Measurements from ENCODE around the gene MS4A18.

- TF ChIP-seq CTCF (IDR thresholded peaks at IDR 0.05; ENCODE audit: borderline replicate concordance, extremely low read depth, low read length, poor library complexity, severe bottlenecking) (no peak), EZH2 (IDR thresholded peaks at IDR 0.05; ENCODE audit: borderline replicate concordance, low read depth, low read length, severe bottlenecking) (no peak)
These were observed 44.8 kb downstream of the MS4A18 start for GRCh38 chr11:60769273-60769672.
